OCI-LY7 (cell line): ENCODE data around the gene TOMM5. TPM values are rescaled to one million over a fixed set of nuclear protein-coding genes. Genes with fewer than 3 reads are reported as not detected.

Experiments
- BruUV-seq: library from RNA; stranded (reverse); fragments of 400-500 nt; replicated peaks from 2 replicates; lab custom pipeline; 2021; lab: Mats Ljungman, UMichigan
- CTCF ChIA-PET: fragments of 300-600 bp; sonication (Branson Sonifier 250); formaldehyde crosslinking; loops from one replicate; lab custom pipeline; 2022; ENCODE audit warnings: antibody characterized with exemption; ENCODE audit not compliant: unreplicated experiment; lab: Charles Lee
- POLR2A ChIA-PET: fragments of 300-600 bp; sonication (Branson Sonifier 250); formaldehyde crosslinking; loops from one replicate; lab custom pipeline; 2022; ENCODE audit warnings: antibody characterized with exemption; lab: Charles Lee
- DNase-seq: peaks from one replicate; pipeline ENCODE4 v3.0.0-alpha.2; 2015; ENCODE audit warnings: low spot score
- H2AFZ ChIP-seq: fragments of 200-600 bp; sonication (generic), shearing (Covaris generic); 2 replicates; pipeline ENCODE4 v1.6.1; 2014; ENCODE audit warnings: mild to moderate bottlenecking, antibody characterized with exemption, low read length, moderate library complexity
- H3K27ac ChIP-seq: fragments of 200-600 bp; sonication (generic); 2 replicates; pipeline ENCODE4 v1.5.1; 2014; ENCODE audit warnings: mixed run types, low read depth, mild to moderate bottlenecking, moderate library complexity, low read length, inconsistent platforms; ENCODE audit not compliant: poor library complexity, severe bottlenecking
- H3K36me3 ChIP-seq: fragments of 200-600 bp; sonication (generic); 2 replicates; pipeline ENCODE4 v1.6.1; 2014; ENCODE audit warnings: mild to moderate bottlenecking, antibody characterized with exemption, low read length, moderate library complexity, mixed read lengths; ENCODE audit not compliant: insufficient read depth
- H3K4me1 ChIP-seq: fragments of 200-600 bp; sonication (generic); 2 replicates; pipeline ENCODE4 v1.5.1; 2014; ENCODE audit warnings: mild to moderate bottlenecking, low read length; ENCODE audit not compliant: insufficient read depth, poor library complexity, severe bottlenecking
- H3K4me2 ChIP-seq: fragments of 200-600 bp; sonication (generic); 2 replicates; pipeline ENCODE4 v1.6.1; 2014; ENCODE audit warnings: mild to moderate bottlenecking, low read length
- H3K4me3 ChIP-seq: fragments of 200-600 bp; sonication (generic); 2 replicates; pipeline ENCODE4 v1.5.1; 2014; ENCODE audit warnings: mild to moderate bottlenecking, low read depth, low read length; ENCODE audit not compliant: poor library complexity, severe bottlenecking
- H3K79me2 ChIP-seq: fragments of 200-600 bp; sonication (generic); 2 replicates; pipeline ENCODE4 v1.6.1; 2016; ENCODE audit warnings: low read depth, mild to moderate bottlenecking, low read length, moderate library complexity, mixed read lengths; ENCODE audit not compliant: insufficient read depth
- H3K9me2 ChIP-seq: fragments of 200-600 bp; sonication (generic); 2 replicates; pipeline ENCODE4 v1.6.1; 2016; ENCODE audit warnings: mild to moderate bottlenecking, low read length, mixed read lengths; ENCODE audit not compliant: insufficient read depth
- H3K9me3 ChIP-seq: fragments of 200-600 bp; sonication (generic); 2 replicates; pipeline ENCODE4 v1.6.1; 2014; ENCODE audit warnings: mild to moderate bottlenecking, mixed run types, low read length, mixed read lengths
- H4K20me1 ChIP-seq: fragments of 200-600 bp; sonication (generic); 2 replicates; pipeline ENCODE4 v1.6.1; 2014; ENCODE audit warnings: mild to moderate bottlenecking, antibody characterized with exemption, low read length, moderate library complexity, mixed read lengths; ENCODE audit not compliant: insufficient read depth
- CTCF ChIP-seq: fragments of 200-600 bp; sonication (generic); conservative IDR thresholded peaks from 2 replicates; pipeline ENCODE4 v1.5.1; 2014; ENCODE audit warnings: mild to moderate bottlenecking, antibody characterized with exemption, low read length, moderate library complexity, mixed read lengths
- EZH2phosphoT487 ChIP-seq: fragments of 200-600 bp; sonication (generic); IDR thresholded peaks from 2 replicates; pipeline ENCODE4 v1.6.1; 2018; ENCODE audit warnings: low read depth, borderline replicate concordance, mild to moderate bottlenecking, mixed run types, antibody characterized with exemption, low read length, moderate library complexity, mixed read lengths
- intact Hi-C: fragments of 100-400 bp; cut with micrococcal nuclease; formaldehyde crosslinking; loops from one replicate; pipeline ENCODE4 v1.10.0; 2022; ENCODE audit not compliant: unreplicated experiment
- total RNA-seq, 2 experiments: library from RNA; depleted of rRNA in 1 of 2; stranded (reverse); fragments of >200 nt in 1 of 2; shearing (Covaris generic) in 1 of 2; gene quantifications; 2 replicates each; pipeline ENCODE4 v1.2.3, GENCODE V29; 2014 to 2022

TOMM5 gene
- total RNA-seq, 2 experiments from 2014 or later = 132 to 215 TPM

DNA sequence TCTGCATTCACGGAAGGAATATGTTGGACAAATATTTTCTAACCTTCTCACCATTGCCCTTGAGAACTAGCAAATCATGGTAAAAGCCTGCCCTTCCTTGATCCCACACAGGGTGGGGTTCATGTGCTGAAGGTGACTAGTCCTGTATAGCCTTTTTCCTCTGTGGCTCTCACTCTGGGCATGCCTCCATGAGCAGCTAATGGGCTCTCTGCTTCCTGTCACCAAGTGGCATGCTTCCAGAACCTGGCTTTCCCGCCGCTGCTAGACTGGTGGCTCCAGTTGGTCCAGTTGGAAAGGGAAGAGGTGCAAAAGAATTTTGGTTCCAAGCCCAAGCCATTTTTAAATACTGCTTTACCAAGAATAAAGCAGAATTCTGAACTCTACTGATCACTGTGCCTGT lies 51.8 kb downstream of the TOMM5 start:
- no peak overlapping the region for H2AFZ ChIP-seq
- CTCF ChIA-PET = no interaction called here
- TF ChIP-seq CTCF = no peak
- no peak for TF ChIP-seq EZH2phosphoT487
- POLR2A ChIA-PET = interaction anchor here (0.7 kb wide), 1 partner anchor 532 kb away, joined by 3 read pairs; no protein-coding TSS in a partner anchor
- intact Hi-C loops = no loop called here
- H3K36me3 ChIP-seq = peaks cover 51% of the 10 kb centered on the region
- BruUV-seq = no TSS peak
- no peak overlapping the region for H3K27ac ChIP-seq
- H3K9me3 ChIP-seq = no peaks in the 10 kb centered on the region
- H3K4me1 ChIP-seq = no peaks in the 10 kb centered on the region
- no peaks in the 10 kb centered on the region for H4K20me1 ChIP-seq
- H3K4me2 ChIP-seq = no peak overlapping the region
- H3K4me3 ChIP-seq = no peak overlapping the region
- H3K9me2 ChIP-seq = no peaks in the 10 kb centered on the region
- DNase-seq = no peak
- H3K79me2 ChIP-seq = no peaks in the 10 kb centered on the region

- Histone ChIP-seq H3K27ac (no peak overlapping the region), H3K36me3 (peaks cover 52% of the 10 kb centered on the region), H3K9me3 (no peaks in the 10 kb centered on the region), H4K20me1 (no peaks in the 10 kb centered on the region), H3K79me2 (no peaks in the 10 kb centered on the region), H2AFZ (no peak overlapping the region), H3K4me3 (no peak overlapping the region), H3K9me2 (no peaks in the 10 kb centered on the region), H3K4me1 (no peaks in the 10 kb centered on the region), H3K4me2 (no peak overlapping the region)
- BruUV-seq = no TSS peak
- DNase-seq = no peak
- no peak for TF ChIP-seq EZH2phosphoT487
- intact Hi-C loops = no loop called here
- CTCF ChIA-PET = no interaction called here
- POLR2A ChIA-PET = no interaction called here
Measured at GRCh38 chr9:37539634-37540033, 52.8 kb downstream of the TOMM5 start.

Other genes with a start within 250 kb of the TOMM5 start
- 135 and 148 TPM in 2 replicates for gene GRHPR, start 169.9 kb downstream of the TOMM5 start, total RNA-seq (2014; rRNA removed; shearing (Covaris generic))
- gene GRHPR, start 169.9 kb downstream of the TOMM5 start, total RNA-seq (2022) = 105 and 106 TPM in 2 replicates
- 27.9 and 31.9 TPM in 2 replicates for gene ZBTB5, start 127.1 kb downstream of the TOMM5 start, total RNA-seq (2014; rRNA removed; shearing (Covaris generic))
- 20.2 and 23.9 TPM in 2 replicates for gene ZBTB5, start 127.1 kb downstream of the TOMM5 start, total RNA-seq (2022)
- gene POLR1E, start 106.6 kb downstream of the TOMM5 start, total RNA-seq (2014; rRNA removed; shearing (Covaris generic)) = 41.0 and 44.3 TPM in 2 replicates
- 40.5 and 47.6 TPM in 2 replicates for gene POLR1E, start 106.6 kb downstream of the TOMM5 start, total RNA-seq (2022)
- gene FBXO10, start 16.2 kb downstream of the TOMM5 start, total RNA-seq (2014; rRNA removed; shearing (Covaris generic)) = 9.4 and 16.1 TPM in 2 replicates
- 13.0 and 13.2 TPM in 2 replicates for gene FBXO10, start 16.2 kb downstream of the TOMM5 start, total RNA-seq (2022)
- gene FRMPD1, start 58.4 kb upstream of the TOMM5 start, total RNA-seq (2014; rRNA removed; shearing (Covaris generic)) = not detected in 2 replicates
- gene FRMPD1, start 58.4 kb upstream of the TOMM5 start, total RNA-seq (2022) = not detected in 2 replicates
- gene TRMT10B, start 161.2 kb upstream of the TOMM5 start, total RNA-seq (2014; rRNA removed; shearing (Covaris generic)) = not detected in 2 replicates
- 2.8 and 3.0 TPM in 2 replicates for gene TRMT10B, start 161.2 kb upstream of the TOMM5 start, total RNA-seq (2022)
- gene EXOSC3, start 192.5 kb upstream of the TOMM5 start, total RNA-seq (2014; rRNA removed; shearing (Covaris generic)) = 82.6 and 111 TPM in 2 replicates
- gene EXOSC3, start 192.5 kb upstream of the TOMM5 start, total RNA-seq (2022) = 91.8 and 103 TPM in 2 replicates
- gene DCAF10, start 208.2 kb upstream of the TOMM5 start, total RNA-seq (2014; rRNA removed; shearing (Covaris generic)) = 10.9 and 12.8 TPM in 2 replicates
- 20.8 and 24.9 TPM in 2 replicates for gene DCAF10, start 208.2 kb upstream of the TOMM5 start, total RNA-seq (2022)